Measurements from ENCODE around the gene FAM107B. TPM values are rescaled to one million over a fixed set of nuclear protein-coding genes. Genes with fewer than 3 reads are reported as not detected.
"Not testable (repeated sequence)": the region's sequence is repeated elsewhere in the genome, so short reads cannot be mapped to it uniquely, and the experiment has no call there.

The FAM107B gene
- total and polyA plus RNA-seq, 2 experiments from 2014 or later, result 85.5 to 85.9 TPM

- Histone ChIP-seq H3K36me3 (replicated peaks; ENCODE audit: insufficient read depth, low read depth) (no peaks in the 10 kb centered on the region), H2AFZ (no peak overlapping the region), H3K79me2 (peaks cover 94% of the 10 kb centered on the region), H4K20me1 (ENCODE audit: insufficient read depth, poor library complexity, severe bottlenecking) (peaks cover 3% of the 10 kb centered on the region), H3K4me3 (no peak overlapping the region), H3K4me1 (ENCODE audit: insufficient read depth) (peaks cover 16% of the 10 kb centered on the region), H3K9me2 (replicated peaks; ENCODE audit: insufficient read depth) (no peaks in the 10 kb centered on the region), H3K27me3 (no peaks in the 10 kb centered on the region), H3K27ac (no peak overlapping the region), H3K4me2 (no peak overlapping the region), H3K9me3 (ENCODE audit: low read depth) (no peaks in the 10 kb centered on the region)
- WGBS (ENCODE audit: low lambda C conversion rate, missing lambda C conversion rate), result 84% methylated on average over 6 of the region's 6 CpGs
- no peak for DNase-seq (ENCODE audit: low spot score)
- TF ChIP-seq EZH2 (IDR thresholded peaks at IDR 0.05; ENCODE audit: borderline replicate concordance) (no peak), EZH2phosphoT487 (IDR thresholded peaks at IDR 0.05; ENCODE audit: low read depth, severe bottlenecking, unreplicated experiment) (no peak)
- TF ChIP-seq, protein P1, sequence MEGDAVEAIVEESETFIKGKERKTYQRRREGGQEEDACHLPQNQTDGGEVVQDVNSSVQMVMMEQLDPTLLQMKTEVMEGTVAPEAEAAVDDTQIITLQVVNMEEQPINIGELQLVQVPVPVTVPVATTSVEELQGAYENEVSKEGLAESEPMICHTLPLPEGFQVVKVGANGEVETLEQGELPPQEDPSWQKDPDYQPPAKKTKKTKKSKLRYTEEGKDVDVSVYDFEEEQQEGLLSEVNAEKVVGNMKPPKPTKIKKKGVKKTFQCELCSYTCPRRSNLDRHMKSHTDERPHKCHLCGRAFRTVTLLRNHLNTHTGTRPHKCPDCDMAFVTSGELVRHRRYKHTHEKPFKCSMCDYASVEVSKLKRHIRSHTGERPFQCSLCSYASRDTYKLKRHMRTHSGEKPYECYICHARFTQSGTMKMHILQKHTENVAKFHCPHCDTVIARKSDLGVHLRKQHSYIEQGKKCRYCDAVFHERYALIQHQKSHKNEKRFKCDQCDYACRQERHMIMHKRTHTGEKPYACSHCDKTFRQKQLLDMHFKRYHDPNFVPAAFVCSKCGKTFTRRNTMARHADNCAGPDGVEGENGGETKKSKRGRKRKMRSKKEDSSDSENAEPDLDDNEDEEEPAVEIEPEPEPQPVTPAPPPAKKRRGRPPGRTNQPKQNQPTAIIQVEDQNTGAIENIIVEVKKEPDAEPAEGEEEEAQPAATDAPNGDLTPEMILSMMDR (IDR thresholded peaks at IDR 0.05; ENCODE audit: poor library complexity), result no peak
Observed at GRCh38 chr10:14592566-14592965, 182.1 kb downstream of the FAM107B start.

DNA sequence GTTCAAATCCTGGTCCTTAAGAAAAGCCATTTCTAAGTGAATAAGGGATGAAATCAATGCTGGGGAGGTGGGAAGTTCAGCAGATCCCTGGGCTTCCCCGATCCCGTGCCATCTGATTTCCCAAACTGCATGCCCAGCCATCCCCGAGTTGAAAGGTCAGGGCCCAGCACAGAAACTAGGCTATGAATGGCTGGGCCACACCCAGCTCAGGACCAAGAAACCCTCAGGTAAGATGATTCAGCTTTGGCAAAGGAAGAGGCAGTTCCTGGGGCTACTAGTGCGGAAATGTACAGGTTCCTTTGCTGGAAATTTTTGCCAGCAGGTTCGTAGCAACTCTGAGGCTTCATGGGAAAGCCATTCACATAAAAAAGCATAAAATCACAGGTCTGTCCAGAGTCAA, 182.7 kb downstream of the FAM107B start:
- H3K36me3 ChIP-seq (replicated peaks; ENCODE audit: insufficient read depth, low read depth), result no peaks in the 10 kb centered on the region
- WGBS (ENCODE audit: low lambda C conversion rate, missing lambda C conversion rate), result 94% methylated on average over 5 of the region's 5 CpGs
- peaks cover 94% of the 10 kb centered on the region for H3K79me2 ChIP-seq
- no peak overlapping the region for H2AFZ ChIP-seq
- peaks cover 20% of the 10 kb centered on the region for H3K4me1 ChIP-seq (ENCODE audit: insufficient read depth)
- H4K20me1 ChIP-seq (ENCODE audit: insufficient read depth, poor library complexity, severe bottlenecking), result peaks cover 3% of the 10 kb centered on the region
- H3K9me2 ChIP-seq (replicated peaks; ENCODE audit: insufficient read depth), result no peaks in the 10 kb centered on the region
- no peak overlapping the region for H3K4me2 ChIP-seq
- DNase-seq (ENCODE audit: low spot score), result no peak
- H3K4me3 ChIP-seq, result no peak overlapping the region
- TF ChIP-seq EZH2 (IDR thresholded peaks at IDR 0.05; ENCODE audit: borderline replicate concordance) (no peak), EZH2phosphoT487 (IDR thresholded peaks at IDR 0.05; ENCODE audit: low read depth, severe bottlenecking, unreplicated experiment) (no peak)
- TF ChIP-seq, protein P1 (IDR thresholded peaks at IDR 0.05; ENCODE audit: poor library complexity), result no peak
- H3K27ac ChIP-seq, result no peak overlapping the region
- H3K27me3 ChIP-seq, result no peaks in the 10 kb centered on the region
- H3K9me3 ChIP-seq (ENCODE audit: low read depth), result no peaks in the 10 kb centered on the region

DNA sequence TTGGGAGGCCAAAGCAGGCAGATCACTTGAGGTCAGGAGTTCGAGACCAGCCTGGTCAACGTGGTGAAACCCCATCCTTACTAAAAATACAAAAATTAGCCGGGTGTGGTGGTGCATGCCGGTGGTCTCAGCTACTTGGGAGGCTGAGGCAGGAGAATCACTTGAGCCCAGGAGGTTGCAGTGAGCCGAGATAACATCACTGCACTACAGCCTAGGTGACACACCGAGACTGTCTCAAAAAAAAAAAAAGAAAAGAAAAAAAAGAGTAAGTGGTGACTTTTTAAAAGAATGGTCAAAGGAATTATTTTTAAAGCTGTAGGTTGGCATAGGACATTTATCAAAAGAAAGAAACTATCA, 185.8 kb downstream of the FAM107B start:
- H3K27me3 ChIP-seq; H3K9me2 ChIP-seq (replicated peaks; ENCODE audit: insufficient read depth); H3K4me2 ChIP-seq; H3K4me3 ChIP-seq; H2AFZ ChIP-seq; H3K36me3 ChIP-seq (replicated peaks; ENCODE audit: insufficient read depth, low read depth); H4K20me1 ChIP-seq (ENCODE audit: insufficient read depth, poor library complexity, severe bottlenecking); H3K9me3 ChIP-seq (ENCODE audit: low read depth); DNase-seq (ENCODE audit: low spot score): not testable (repeated sequence)
- peaks cover 26% of the 10 kb centered on the region for H3K4me1 ChIP-seq (ENCODE audit: insufficient read depth)
- 69% methylated on average over 6 of the region's 6 CpGs for WGBS (ENCODE audit: low lambda C conversion rate, missing lambda C conversion rate)
- peaks cover 96% of the 10 kb centered on the region for H3K79me2 ChIP-seq
- H3K27ac ChIP-seq, result peak overlapping the region; percentile 84

GRCh38 chr10:14588084-14588937, 186.4 kb downstream of the FAM107B start:
- H3K79me2 ChIP-seq, result peaks cover 96% of the 10 kb centered on the region
- no peaks in the 10 kb centered on the region for H4K20me1 ChIP-seq (ENCODE audit: insufficient read depth, poor library complexity, severe bottlenecking)
- no peak overlapping the region for H2AFZ ChIP-seq
- 48% methylated on average over 13 of the region's 13 CpGs for WGBS (ENCODE audit: low lambda C conversion rate, missing lambda C conversion rate)
- H3K9me3 ChIP-seq (ENCODE audit: low read depth), result no peaks in the 10 kb centered on the region
- DNase-seq (ENCODE audit: low spot score), result peak; percentile 70
- H3K4me3 ChIP-seq, result no peak overlapping the region
- TF ChIP-seq, protein P1 (IDR thresholded peaks at IDR 0.05; ENCODE audit: poor library complexity), result no peak
- TF ChIP-seq EZH2 (IDR thresholded peaks at IDR 0.05; ENCODE audit: borderline replicate concordance) (no peak), EZH2phosphoT487 (IDR thresholded peaks at IDR 0.05; ENCODE audit: low read depth, severe bottlenecking, unreplicated experiment) (no peak)
- peak overlapping the region; percentile 84 for H3K27ac ChIP-seq
- peaks cover 26% of the 10 kb centered on the region for H3K4me1 ChIP-seq (ENCODE audit: insufficient read depth)
- no peaks in the 10 kb centered on the region for H3K36me3 ChIP-seq (replicated peaks; ENCODE audit: insufficient read depth, low read depth)
- peak overlapping the region; percentile 55 for H3K4me2 ChIP-seq
- no peaks in the 10 kb centered on the region for H3K27me3 ChIP-seq
- H3K9me2 ChIP-seq (replicated peaks; ENCODE audit: insufficient read depth), result no peaks in the 10 kb centered on the region

All from hepatocyte (in vitro differentiated cells).